ENCODE measurements around the gene FBXL4. TPM values are rescaled to one million over a fixed set of nuclear protein-coding genes. Genes with fewer than 3 reads are reported as not detected.

FBXL4 gene
- polyA plus RNA-seq, 1 of the 3 experiments (the other 2 are of a cell fraction): 8.1 TPM

DNA sequence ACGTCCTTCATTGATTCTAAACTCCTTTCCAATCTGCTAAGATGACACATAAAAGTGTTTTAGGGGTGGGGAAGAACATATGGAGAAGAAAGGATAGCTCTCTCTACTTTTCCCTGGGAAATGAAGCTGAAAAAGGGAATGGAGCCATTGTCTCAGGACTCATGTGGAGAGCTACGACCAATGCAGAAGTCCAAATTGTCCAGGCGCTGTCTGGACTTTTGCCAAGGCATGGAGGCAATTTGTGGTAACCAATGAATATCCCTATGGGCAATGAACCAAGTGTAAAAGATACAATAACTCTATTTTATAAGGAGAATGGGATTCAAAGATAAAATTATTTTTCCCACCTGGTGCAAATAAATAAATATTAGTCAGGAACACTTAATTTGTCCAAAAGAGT is 16.1 kb downstream of the FBXL4 start (continued):
- TF ChIP-seq, protein P1, sequence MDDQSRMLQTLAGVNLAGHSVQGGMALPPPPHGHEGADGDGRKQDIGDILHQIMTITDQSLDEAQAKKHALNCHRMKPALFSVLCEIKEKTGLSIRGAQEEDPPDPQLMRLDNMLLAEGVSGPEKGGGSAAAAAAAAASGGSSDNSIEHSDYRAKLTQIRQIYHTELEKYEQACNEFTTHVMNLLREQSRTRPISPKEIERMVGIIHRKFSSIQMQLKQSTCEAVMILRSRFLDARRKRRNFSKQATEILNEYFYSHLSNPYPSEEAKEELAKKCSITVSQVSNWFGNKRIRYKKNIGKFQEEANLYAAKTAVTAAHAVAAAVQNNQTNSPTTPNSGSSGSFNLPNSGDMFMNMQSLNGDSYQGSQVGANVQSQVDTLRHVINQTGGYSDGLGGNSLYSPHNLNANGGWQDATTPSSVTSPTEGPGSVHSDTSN (IDR thresholded peaks at IDR 0.05): no peak
- TF ChIP-seq REST (IDR thresholded peaks at IDR 0.05; ENCODE audit: low read depth, low read length) (no peak), YY1 (IDR thresholded peaks at IDR 0.05; ENCODE audit: low read depth) (no peak), ELF1 (IDR thresholded peaks at IDR 0.05) (no peak), EZH2phosphoT487 (IDR thresholded peaks at IDR 0.05; ENCODE audit: borderline replicate concordance, low read depth) (no peak)

GRCh38 chr6:98929498-98930060 is 18.2 kb downstream of the FBXL4 start:
- H3K4me2 ChIP-seq: no peak overlapping the region
- peaks cover 72% of the 10 kb centered on the region for H3K79me2 ChIP-seq (ENCODE audit: insufficient read depth)
- no peak for DNase-seq
- no peak overlapping the region; a peak in 1 of 4 replicates for H3K27ac ChIP-seq (ENCODE audit: low read depth in 2 of 2, low read length in 1 of 2)
- no peaks in the 10 kb centered on the region for H3K27me3 ChIP-seq (ENCODE audit: insufficient read depth)
- H3K4me3 ChIP-seq (ENCODE audit: low read depth in 2 of 2, low read length in 1 of 2): no peak overlapping the region
- H3K9me2 ChIP-seq: no peaks in the 10 kb centered on the region
- H3K36me3 ChIP-seq (replicated peaks in 1 of 2; ENCODE audit: control insufficient read depth in 1 of 2, insufficient read depth in 2 of 2, low read length in 1 of 2): peaks cover 23 to 43% of the 10 kb centered on the region in 2 experiments
- WGBS (ENCODE audit: low lambda C conversion rate): 92% methylated on average over 2 of the region's 2 CpGs
- peaks cover 7 to 12% of the 10 kb centered on the region in 2 experiments; a peak in 3 of 4 replicates for H3K4me1 ChIP-seq (ENCODE audit: control insufficient read depth in 1 of 2, insufficient read depth in 2 of 2, low read depth in 1 of 2, low read length in 1 of 2)
- ChIA-PET POLR2A (no interaction called here), CTCF (no interaction called here)
- peaks cover 10% of the 10 kb centered on the region for H3F3A ChIP-seq (replicated peaks; ENCODE audit: insufficient read depth)
- no peak overlapping the region for H2AFZ ChIP-seq (ENCODE audit: low read depth)
- TF ChIP-seq SIN3A (IDR thresholded peaks at IDR 0.05; ENCODE audit: borderline replicate concordance, low read depth, low read length): no peak
- TF ChIP-seq TCF12 (IDR thresholded peaks at IDR 0.05): peak; percentile 33; the same call in 1 of the 2 replicates
- H4K20me1 ChIP-seq (ENCODE audit: insufficient read depth): peaks cover 15% of the 10 kb centered on the region
- no peak overlapping the region for H3K9ac ChIP-seq
- H3K9me3 ChIP-seq: no peaks in the 10 kb centered on the region

DNA sequence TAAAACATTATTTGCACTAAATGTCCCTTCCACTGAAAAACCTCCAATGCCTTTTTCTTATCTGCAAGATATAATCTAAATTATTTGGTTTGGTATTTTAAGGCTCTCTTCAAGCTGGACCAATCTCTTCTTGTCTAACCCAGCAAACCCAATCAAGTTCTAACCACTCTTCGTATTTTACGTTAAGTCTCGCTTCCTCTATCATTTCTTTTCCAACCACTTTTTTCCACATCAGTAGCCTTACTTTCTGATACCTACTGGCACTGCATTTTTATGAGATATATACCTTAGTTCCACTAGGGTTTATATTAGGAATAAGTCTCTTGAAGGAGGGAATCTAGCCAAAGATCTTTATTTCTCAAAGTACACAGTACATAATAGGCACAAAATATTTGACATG is 19.1 kb downstream of the FBXL4 start:
- Histone ChIP-seq H3K36me3 (replicated peaks in 1 of 2; ENCODE audit: control insufficient read depth in 1 of 2, insufficient read depth in 2 of 2, low read length in 1 of 2) (peaks cover 23 to 37% of the 10 kb centered on the region in 2 experiments), H3K4me3 (ENCODE audit: low read depth in 2 of 2, low read length in 1 of 2) (no peak overlapping the region), H3K27me3 (ENCODE audit: insufficient read depth) (no peaks in the 10 kb centered on the region), H3K27ac (ENCODE audit: low read depth in 2 of 2, low read length in 1 of 2) (no peak overlapping the region), H3K4me2 (no peak overlapping the region), H3K4me1 (ENCODE audit: control insufficient read depth in 1 of 2, insufficient read depth in 2 of 2, low read depth in 1 of 2, low read length in 1 of 2) (peaks cover 7 to 12% of the 10 kb centered on the region in 2 experiments; a peak in 3 of 4 replicates), H3K9me3 (no peaks in the 10 kb centered on the region), H3K9me2 (no peaks in the 10 kb centered on the region), H4K20me1 (ENCODE audit: insufficient read depth) (peaks cover 13% of the 10 kb centered on the region; the same call in 1 of the 2 replicates), H2AFZ (ENCODE audit: low read depth) (no peak overlapping the region), H3K79me2 (ENCODE audit: insufficient read depth) (peaks cover 67% of the 10 kb centered on the region), H3F3A (replicated peaks; ENCODE audit: insufficient read depth) (peaks cover 10% of the 10 kb centered on the region), H3K9ac (no peak overlapping the region)
- CTCF ChIA-PET: interaction anchor here (1.4 kb wide), 1 partner anchor 191 kb away, joined by 3 read pairs; no protein-coding TSS in a partner anchor
- WGBS (ENCODE audit: low lambda C conversion rate): 92% methylated on average over 3 of the region's 3 CpGs
- no peak for DNase-seq
- POLR2A ChIA-PET: no interaction called here
- no peak for TF ChIP-seq NFIC (IDR thresholded peaks at IDR 0.05; ENCODE audit: borderline replicate concordance)
- TF ChIP-seq GATA2 (CRISPR knock-in tag; IDR thresholded peaks at IDR 0.05): no peak
- TF ChIP-seq TAF1 (IDR thresholded peaks at IDR 0.05; ENCODE audit: borderline replicate concordance, low read depth, low read length): no peak
- no peak for TF ChIP-seq TEAD4 (IDR thresholded peaks at IDR 0.05; ENCODE audit: borderline replicate concordance, insufficient read depth)
- no peak for TF ChIP-seq FOSL2 (IDR thresholded peaks at IDR 0.05; ENCODE audit: borderline replicate concordance, low read depth)
- no peak for TF ChIP-seq SMC3 (IDR thresholded peaks at IDR 0.05; ENCODE audit: low read depth, low read length)
- TF ChIP-seq NRF1 (IDR thresholded peaks at IDR 0.05; ENCODE audit: low read depth, low read length): no peak
- TF ChIP-seq, protein P1 (IDR thresholded peaks at IDR 0.05): no peak
- TF ChIP-seq POLR2AphosphoS5 (IDR thresholded peaks at IDR 0.05; ENCODE audit: low read depth, low read length): no peak
- TF ChIP-seq, protein P2, sequence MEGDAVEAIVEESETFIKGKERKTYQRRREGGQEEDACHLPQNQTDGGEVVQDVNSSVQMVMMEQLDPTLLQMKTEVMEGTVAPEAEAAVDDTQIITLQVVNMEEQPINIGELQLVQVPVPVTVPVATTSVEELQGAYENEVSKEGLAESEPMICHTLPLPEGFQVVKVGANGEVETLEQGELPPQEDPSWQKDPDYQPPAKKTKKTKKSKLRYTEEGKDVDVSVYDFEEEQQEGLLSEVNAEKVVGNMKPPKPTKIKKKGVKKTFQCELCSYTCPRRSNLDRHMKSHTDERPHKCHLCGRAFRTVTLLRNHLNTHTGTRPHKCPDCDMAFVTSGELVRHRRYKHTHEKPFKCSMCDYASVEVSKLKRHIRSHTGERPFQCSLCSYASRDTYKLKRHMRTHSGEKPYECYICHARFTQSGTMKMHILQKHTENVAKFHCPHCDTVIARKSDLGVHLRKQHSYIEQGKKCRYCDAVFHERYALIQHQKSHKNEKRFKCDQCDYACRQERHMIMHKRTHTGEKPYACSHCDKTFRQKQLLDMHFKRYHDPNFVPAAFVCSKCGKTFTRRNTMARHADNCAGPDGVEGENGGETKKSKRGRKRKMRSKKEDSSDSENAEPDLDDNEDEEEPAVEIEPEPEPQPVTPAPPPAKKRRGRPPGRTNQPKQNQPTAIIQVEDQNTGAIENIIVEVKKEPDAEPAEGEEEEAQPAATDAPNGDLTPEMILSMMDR (IDR thresholded peaks at IDR 0.05): no peak
- TF ChIP-seq RCOR1 (IDR thresholded peaks at IDR 0.05; ENCODE audit: low read length): no peak
- TF ChIP-seq ELF1 (IDR thresholded peaks at IDR 0.05): no peak
- no peak for TF ChIP-seq EP300 (IDR thresholded peaks at IDR 0.05; ENCODE audit: borderline replicate concordance in 1 of 2, low read depth in 1 of 2, low read length in 1 of 2)
- no peak for TF ChIP-seq SIN3A (IDR thresholded peaks at IDR 0.05; ENCODE audit: borderline replicate concordance, low read depth, low read length)
